ENCODE data around the gene ZNF587. TPM values are rescaled to one million over a fixed set of nuclear protein-coding genes. Genes with fewer than 3 reads are reported as not detected.

The ZNF587 gene
- total and polyA plus RNA-seq, 2 of the 8 experiments (the other 6 are each of a cell fraction or from before 2014, with no cell fraction given), result 18.1 to 42.1 TPM

DNA sequence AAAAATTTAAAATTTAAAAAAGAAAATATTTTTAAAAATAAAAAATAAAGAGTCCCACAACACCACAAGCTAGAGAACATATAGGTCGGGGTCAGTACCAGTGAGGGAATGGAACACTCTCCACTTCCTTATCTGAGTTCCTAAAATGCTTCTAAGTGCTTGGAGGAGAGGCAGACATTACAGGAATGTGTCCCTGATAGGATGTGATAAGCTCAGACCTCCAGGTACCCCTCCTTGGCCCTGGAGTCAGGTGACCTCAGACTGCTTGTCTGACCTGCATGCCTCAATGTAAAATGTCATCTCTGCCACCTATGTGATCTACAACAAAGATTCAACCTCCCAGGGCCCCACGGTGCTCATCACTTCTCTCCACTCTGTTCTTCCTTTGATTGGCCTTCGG is 36.4 kb downstream of the ZNF587 start:
- Histone ChIP-seq H2BK5ac (ENCODE audit: low read depth, low read length) (peak overlapping the region; percentile 3; the same call in 1 of the 2 replicates), H3K27me3 (replicated peaks in 1 of 4; ENCODE audit: control insufficient read depth in 3 of 4, extremely low read depth in 1 of 4, insufficient read depth in 3 of 4, low read length in 3 of 4) (no peaks in the 10 kb centered on the region), H2AFZ (ENCODE audit: low read length) (no peak overlapping the region), H2BK120ac (replicated peaks; ENCODE audit: low read depth, low read length) (no peak overlapping the region), H3K27ac (ENCODE audit: low read depth, low read length) (no peak overlapping the region), H3K4me1 (replicated peaks in 1 of 4; ENCODE audit: control insufficient read depth in 3 of 4, insufficient read depth in 4 of 4, low read length in 3 of 4) (peaks cover 3 to 18% (median 10%) of the 10 kb centered on the region in 4 experiments; a peak in 6 of 7 replicates), H3K4me3 (ENCODE audit: extremely low read depth in 1 of 4, insufficient read depth in 2 of 4, low read depth in 3 of 4, low read length in 4 of 4) (peak overlapping the region; percentile 89 to 97 (median 96); a peak in 4 of 8 replicates), H3K79me2 (ENCODE audit: control insufficient read depth in 1 of 2, insufficient read depth in 2 of 2, low read length in 2 of 2) (peaks cover 45 to 65% of the 10 kb centered on the region in 2 experiments), H2AK5ac (ENCODE audit: low read depth, low read length) (no peak overlapping the region), H3K56ac (replicated peaks; ENCODE audit: insufficient read length, low read depth, low read length) (no peak overlapping the region), H4K5ac (ENCODE audit: insufficient read length, low read depth, low read length) (peak overlapping the region; percentile 45), H3K9me3 (ENCODE audit: insufficient read depth in 2 of 2, low read depth in 1 of 2, low read length in 1 of 2) (no peaks in the 10 kb centered on the region), H4K91ac (replicated peaks; ENCODE audit: insufficient read length, low read length) (no peak overlapping the region), H3K36me3 (ENCODE audit: control insufficient read depth in 2 of 4, insufficient read depth in 4 of 4, low read length in 3 of 4) (peaks cover 0 to 26% (median 12%) of the 10 kb centered on the region in 4 experiments; a peak in 5 of 8 replicates), H3K4me2 (ENCODE audit: insufficient read depth in 1 of 2, low read depth in 2 of 2, low read length in 2 of 2) (peak overlapping the region; percentile 64 to 79), H3K4ac (replicated peaks; ENCODE audit: insufficient read length, low read depth, low read length) (no peak overlapping the region), H4K8ac (ENCODE audit: extremely low read depth, insufficient read depth, low read length) (no peak overlapping the region), H2BK15ac (ENCODE audit: low read length) (no peak overlapping the region), H3K23ac (ENCODE audit: insufficient read length) (no peak overlapping the region), H2BK12ac (ENCODE audit: low read depth, low read length) (no peak overlapping the region), H2BK20ac (ENCODE audit: low read length) (no peak overlapping the region), H3K9ac (replicated peaks in 1 of 4; ENCODE audit: extremely low read depth in 1 of 4, low read depth in 3 of 4, low read length in 3 of 4) (peak overlapping the region in 1 of 4 experiments; percentile 16; a peak in 2 of 7 replicates), H4K20me1 (replicated peaks in 1 of 2; ENCODE audit: control insufficient read depth in 1 of 2, insufficient read depth in 2 of 2, low read length in 2 of 2) (peaks cover 7 to 10% of the 10 kb centered on the region in 2 experiments), H3K18ac (ENCODE audit: extremely low read depth, low read length) (no peak overlapping the region), H3K23me2 (ENCODE audit: low read depth, low read length) (peaks cover 3% of the 10 kb centered on the region; the same call in 1 of the 2 replicates), H3K79me1 (ENCODE audit: low read depth, low read length) (no peaks in the 10 kb centered on the region), H3K14ac (ENCODE audit: insufficient read length) (no peak overlapping the region)
- TF ChIP-seq POLR2AphosphoS5 (IDR thresholded peaks at IDR 0.05; ENCODE audit: low read depth, low read length), result peak; percentile 39; the same call in 1 of the 2 replicates
- TF ChIP-seq SP2 (IDR thresholded peaks at IDR 0.05; ENCODE audit: low read length), result no peak
- TF ChIP-seq POLR2A (IDR thresholded peaks at IDR 0.05; ENCODE audit: control extremely low read depth in 1 of 2, low read depth in 2 of 2, low read length in 2 of 2), result peak in 1 of 2 experiments; percentile 42; a peak in 1 of 3 replicates
- TF ChIP-seq RBBP5 (IDR thresholded peaks at IDR 0.05; ENCODE audit: borderline replicate concordance, low read depth, low read length), result no peak
- FAIRE-seq, result no peak
- ChIA-PET CTCF (ENCODE audit: partially characterized antibody) (no interaction called here), POLR2A (ENCODE audit: partially characterized antibody) (interaction anchor here (0.6 to 11.1 kb wide), 8 partner anchors 9 to 469 kb away, joined by 3 to 103 read pairs (median 16); partner anchors contain the start of gene ZNF587)
- WGBS, 2 experiments (ENCODE audit: extremely low coverage in 1 of 2, insufficient coverage in 1 of 2, insufficient read length in 1 of 2, insufficient replicate concordance in 2 of 2, low coverage in 1 of 2, low lambda C conversion rate in 2 of 2, missing lambda C conversion rate in 1 of 2), result 78% methylated on average over 3 of the region's 3 CpGs; no CpG with 5 or more reads in 1 of the 2 experiments
- DNase-seq (ENCODE audit: low read depth in 1 of 2, low spot score in 2 of 2), result no peak

Measured in H1 (cell line).